GM10266 (cell line): ENCODE data around the gene SUN3.

Experiments
- DNase-seq: peaks from one replicate; pipeline ENCODE4 v3.0.0; 2012; ENCODE audit errors: extremely low spot score
- TF ChIP-seq, protein P1 (sequence below): IDR thresholded peaks from 2 replicates; pipeline ENCODE4 v1.5.1; 2012; ENCODE audit warnings: mild to moderate bottlenecking, low read depth; ENCODE audit not compliant: control insufficient read depth, insufficient read depth; ENCODE audit errors: missing control alignments

SUN3 gene

GRCh38 chr7:48035301-48035966 lies 6.5 kb upstream of the SUN3 start, which contains the start of gene C7orf57:
C7orf57 (plus strand) TSS chr7:48035543; CDS start chr7:48036309, 766 bp downstream.
- peak; percentile 89 for DNase-seq
- TF ChIP-seq, protein P1, sequence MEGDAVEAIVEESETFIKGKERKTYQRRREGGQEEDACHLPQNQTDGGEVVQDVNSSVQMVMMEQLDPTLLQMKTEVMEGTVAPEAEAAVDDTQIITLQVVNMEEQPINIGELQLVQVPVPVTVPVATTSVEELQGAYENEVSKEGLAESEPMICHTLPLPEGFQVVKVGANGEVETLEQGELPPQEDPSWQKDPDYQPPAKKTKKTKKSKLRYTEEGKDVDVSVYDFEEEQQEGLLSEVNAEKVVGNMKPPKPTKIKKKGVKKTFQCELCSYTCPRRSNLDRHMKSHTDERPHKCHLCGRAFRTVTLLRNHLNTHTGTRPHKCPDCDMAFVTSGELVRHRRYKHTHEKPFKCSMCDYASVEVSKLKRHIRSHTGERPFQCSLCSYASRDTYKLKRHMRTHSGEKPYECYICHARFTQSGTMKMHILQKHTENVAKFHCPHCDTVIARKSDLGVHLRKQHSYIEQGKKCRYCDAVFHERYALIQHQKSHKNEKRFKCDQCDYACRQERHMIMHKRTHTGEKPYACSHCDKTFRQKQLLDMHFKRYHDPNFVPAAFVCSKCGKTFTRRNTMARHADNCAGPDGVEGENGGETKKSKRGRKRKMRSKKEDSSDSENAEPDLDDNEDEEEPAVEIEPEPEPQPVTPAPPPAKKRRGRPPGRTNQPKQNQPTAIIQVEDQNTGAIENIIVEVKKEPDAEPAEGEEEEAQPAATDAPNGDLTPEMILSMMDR: peak; percentile 48

- TF ChIP-seq, protein P1: no peak
- no peak for DNase-seq
Measured at GRCh38 chr7:48033922-48034321, 5.0 kb upstream of the SUN3 start.

DNA sequence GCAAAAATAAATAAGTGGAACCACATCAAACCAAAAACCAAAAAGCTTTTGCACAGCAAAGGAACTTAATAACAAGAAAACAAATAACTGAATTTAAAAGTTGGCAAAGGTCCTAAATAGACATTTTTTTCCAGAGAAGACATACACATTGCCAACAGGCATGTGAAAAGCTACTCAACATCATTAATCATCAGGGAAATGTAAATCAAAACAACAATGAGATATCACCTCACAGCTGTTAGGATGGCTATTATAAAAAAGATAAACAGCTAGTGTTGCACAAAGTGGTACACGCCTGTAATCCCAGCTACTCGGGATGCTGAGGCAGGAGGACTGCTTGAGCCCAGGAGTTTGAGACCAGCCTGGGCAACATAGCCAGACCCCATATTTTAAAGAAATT lies 2.2 kb upstream of the SUN3 start:
- TF ChIP-seq, protein P1: no peak
- no peak for DNase-seq

GRCh38 chr7:48025624-48026023 lies 3.3 kb downstream of the SUN3 start:
- TF ChIP-seq, protein P1: no peak
- no peak for DNase-seq

- no peak for DNase-seq
- TF ChIP-seq, protein P1: no peak
Measured at GRCh38 chr7:48017674-48018073, 11.2 kb downstream of the SUN3 start.

DNA sequence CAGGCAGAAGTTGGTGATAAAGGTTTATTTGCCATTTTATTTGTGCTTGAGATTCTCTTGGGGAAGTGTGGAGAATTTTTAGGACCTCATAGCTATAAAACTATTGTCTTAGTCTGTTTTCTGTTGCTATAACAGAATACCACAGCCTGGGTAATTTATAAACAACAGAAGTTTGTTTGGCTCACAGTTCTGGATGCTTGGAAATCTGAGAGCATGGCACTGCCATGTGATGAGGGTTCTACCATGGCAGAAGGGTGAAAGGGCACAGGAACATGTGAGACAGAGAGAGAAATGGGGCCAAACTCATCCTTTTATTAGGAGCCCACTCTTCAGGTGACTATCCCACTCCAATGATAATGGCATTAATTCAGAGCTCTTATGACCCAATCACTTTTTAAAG lies 12.3 kb downstream of the SUN3 start:
- TF ChIP-seq, protein P1: no peak
- no peak for DNase-seq

DNA sequence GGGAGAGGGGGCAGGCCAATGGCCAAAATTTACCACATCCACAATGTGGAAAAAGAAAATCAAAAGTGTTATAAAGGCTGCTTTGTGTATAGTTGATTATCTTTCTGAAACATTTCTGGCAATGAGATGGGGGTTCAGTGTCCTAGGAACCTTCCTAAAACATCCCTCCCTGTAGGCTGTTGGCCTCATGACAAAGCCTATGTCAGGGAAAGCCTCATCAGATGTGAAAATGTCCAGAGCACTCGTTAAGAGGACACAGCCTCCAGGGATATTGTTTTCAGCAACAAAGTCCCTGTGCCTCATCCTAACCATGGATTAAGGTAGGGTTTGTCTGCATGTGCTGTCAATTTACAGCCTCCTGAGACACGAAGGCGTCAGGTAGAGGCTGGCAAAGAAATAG lies 17.0 kb downstream of the SUN3 start:
- TF ChIP-seq, protein P1: no peak
- DNase-seq: no peak
